RPMI7951 (cell line): ENCODE measurements around the gene ZNF697. TPM values are rescaled to one million over a fixed set of nuclear protein-coding genes. Genes with fewer than 3 reads are reported as not detected.
"Not testable (repeated sequence)": the region's sequence is repeated elsewhere in the genome, so short reads cannot be mapped to it uniquely, and the experiment has no call there.

Experiments used
- DNase-seq: peaks from one replicate; pipeline ENCODE4 v3.0.0-alpha.2; 2012; ENCODE audit warnings: low read depth
- total RNA-seq: library from RNA; depleted of rRNA; stranded (reverse); fragments of >200 nt; shearing (Covaris generic); gene quantifications from 2 replicates; pipeline ENCODE4 v1.2.3, GENCODE V29; 2014; rRNA removed

Gene ZNF697
- 6.6 and 6.7 TPM in 2 replicates for total RNA-seq

- peak; percentile 98 for DNase-seq
Observed at GRCh38 chr1:119647734-119648619, at the start of gene ZNF697. TSS of gene ZNF697 (minus strand) at chr1:119648266. CDS start at chr1:119626100, 22,166 bp downstream.

DNA sequence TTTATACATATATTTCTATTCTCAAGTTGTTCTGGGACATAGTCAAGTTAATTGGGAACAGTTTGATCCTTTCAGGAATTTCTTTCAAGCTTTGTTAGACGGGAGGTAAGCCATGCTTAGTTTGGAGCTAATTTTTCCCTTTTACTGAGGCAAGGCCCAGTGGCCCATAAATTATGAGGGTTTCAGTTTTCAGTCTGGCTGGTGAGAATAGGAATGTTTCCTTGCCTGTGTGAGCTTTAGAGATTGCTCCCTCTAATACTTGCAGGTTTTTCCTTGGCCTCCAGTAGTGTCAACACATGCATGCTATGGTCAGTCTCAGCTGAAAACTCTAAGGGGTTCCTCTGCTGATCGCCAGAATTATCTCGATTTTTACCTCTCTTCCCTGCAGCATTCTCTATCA lies 49.5 kb upstream of the ZNF697 start:
- no peak for DNase-seq

- not testable (repeated sequence) for DNase-seq
Observed at GRCh38 chr1:119696863-119697262, 48.8 kb upstream of the ZNF697 start.

DNA sequence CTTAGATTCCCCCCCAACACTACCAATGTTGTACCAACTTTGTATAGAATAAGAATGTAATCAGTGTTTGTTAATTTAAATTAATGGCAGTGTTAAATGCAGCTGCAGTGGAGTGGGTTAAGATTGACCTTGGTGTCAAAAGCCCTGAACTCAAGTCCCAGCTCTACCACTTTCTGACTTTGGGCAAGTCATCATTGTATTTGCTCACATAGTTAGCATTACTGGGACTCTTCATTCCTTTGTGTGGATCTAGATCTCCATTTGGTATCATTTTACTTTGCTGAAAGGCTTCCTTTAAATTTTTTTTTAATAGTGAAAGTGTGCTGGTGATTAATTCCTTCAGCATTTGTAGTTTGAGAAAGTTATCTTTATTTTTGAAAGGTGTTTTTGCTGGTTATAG lies 41.4 kb upstream of the ZNF697 start:
- no peak for DNase-seq

GRCh38 chr1:119688810-119689209 lies 40.7 kb upstream of the ZNF697 start:
- no peak for DNase-seq

DNA sequence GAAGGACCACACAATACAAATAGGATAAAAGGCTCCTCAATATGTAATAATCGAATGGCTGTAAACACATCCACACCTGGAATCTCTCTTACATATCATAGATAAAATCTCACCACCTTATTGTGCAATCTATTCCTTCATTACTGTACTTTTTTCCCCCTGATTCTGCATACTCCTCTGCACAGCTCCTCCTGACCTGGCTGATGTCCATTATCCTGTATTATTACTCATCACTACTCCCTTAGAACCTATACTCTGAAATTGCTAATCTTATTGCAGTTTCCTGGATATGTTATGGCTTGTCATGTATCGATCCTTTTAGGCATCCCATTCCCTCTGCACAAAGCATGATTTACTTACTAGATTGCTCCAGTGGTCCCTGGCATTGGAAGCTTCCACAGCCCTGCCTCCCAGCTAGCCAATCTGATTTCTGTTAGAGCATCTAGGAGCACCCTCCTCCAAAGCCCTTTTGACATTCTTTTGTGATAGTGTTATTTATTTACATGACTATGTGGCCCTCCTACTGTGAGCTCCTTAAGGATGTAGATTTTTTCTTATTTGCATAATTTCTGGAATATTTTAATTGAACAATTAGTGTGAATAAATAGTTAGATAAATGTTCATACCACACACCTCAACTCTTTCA lies 39.5 kb upstream of the ZNF697 start:
- DNase-seq, result no peak

GRCh38 chr1:119686661-119687060 lies 38.6 kb upstream of the ZNF697 start:
- DNase-seq, result peak; percentile 23

DNA sequence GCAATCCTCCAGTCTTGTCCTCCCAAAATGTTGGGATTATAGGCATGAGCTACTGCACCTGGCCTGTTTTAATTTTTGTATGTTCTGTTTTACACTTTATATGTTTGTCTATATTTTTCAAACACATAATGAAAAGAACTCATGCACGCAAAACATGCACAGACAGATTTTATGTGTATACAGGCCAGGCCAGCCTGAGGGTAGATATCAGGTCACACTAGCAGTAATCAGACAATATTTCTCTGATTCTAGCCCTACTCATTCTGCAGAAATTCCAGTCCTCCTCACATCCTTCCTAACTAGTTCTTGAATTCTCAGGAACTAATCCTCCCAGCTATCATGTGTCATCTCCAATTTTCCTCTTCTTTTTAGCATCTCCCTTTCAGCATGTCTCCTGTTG lies 35.8 kb upstream of the ZNF697 start:
- no peak for DNase-seq

GRCh38 chr1:119682141-119682540 lies 34.1 kb upstream of the ZNF697 start:
- DNase-seq, result no peak

GRCh38 chr1:119681560-119681959 lies 33.5 kb upstream of the ZNF697 start:
- DNase-seq, result no peak

DNA sequence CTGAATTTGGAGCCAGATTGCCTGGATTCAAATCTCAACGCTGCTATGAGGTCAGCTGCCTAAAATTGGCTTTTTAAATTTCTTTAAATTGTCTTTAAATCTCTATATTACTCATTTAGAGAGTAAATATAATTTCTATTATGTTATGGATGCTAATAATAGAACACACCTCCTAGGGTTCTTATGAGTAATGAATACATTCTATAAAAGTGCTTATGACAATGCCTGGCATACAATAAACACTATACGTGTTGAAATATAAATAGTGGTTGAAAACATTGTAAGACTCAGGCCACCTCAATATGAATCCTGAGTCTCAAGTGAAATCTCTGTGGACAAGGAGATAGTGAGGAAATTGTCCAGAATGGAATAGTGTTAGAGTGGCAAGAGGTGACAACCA lies 32.7 kb upstream of the ZNF697 start:
- DNase-seq, result no peak

- DNase-seq, result no peak
Observed at GRCh38 chr1:119680193-119680592, 32.1 kb upstream of the ZNF697 start.

DNA sequence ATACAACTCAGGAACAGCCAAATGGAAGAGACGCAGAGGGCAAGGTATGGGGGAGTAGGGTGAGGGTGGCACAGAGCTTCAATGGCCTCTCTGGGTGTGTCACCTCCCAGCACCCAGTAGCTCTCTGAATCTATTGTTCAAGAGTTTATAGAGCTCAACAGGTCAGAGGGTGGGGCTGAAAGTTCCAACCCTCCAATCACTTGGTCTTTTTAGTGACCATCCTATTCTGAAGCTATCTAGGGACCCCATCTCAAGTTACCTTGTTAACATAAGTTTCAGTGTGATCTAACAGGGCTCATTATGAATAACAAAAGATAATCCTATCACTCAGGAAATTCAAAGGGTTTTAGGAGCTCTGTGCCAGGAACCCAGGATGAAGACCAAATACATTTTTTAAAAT lies 31.2 kb upstream of the ZNF697 start:
- no peak for DNase-seq

GRCh38 chr1:119676571-119677206 lies 28.6 kb upstream of the ZNF697 start:
- no peak for DNase-seq

GRCh38 chr1:119675349-119676345 lies 27.6 kb upstream of the ZNF697 start:
- peak; percentile 85 for DNase-seq

DNA sequence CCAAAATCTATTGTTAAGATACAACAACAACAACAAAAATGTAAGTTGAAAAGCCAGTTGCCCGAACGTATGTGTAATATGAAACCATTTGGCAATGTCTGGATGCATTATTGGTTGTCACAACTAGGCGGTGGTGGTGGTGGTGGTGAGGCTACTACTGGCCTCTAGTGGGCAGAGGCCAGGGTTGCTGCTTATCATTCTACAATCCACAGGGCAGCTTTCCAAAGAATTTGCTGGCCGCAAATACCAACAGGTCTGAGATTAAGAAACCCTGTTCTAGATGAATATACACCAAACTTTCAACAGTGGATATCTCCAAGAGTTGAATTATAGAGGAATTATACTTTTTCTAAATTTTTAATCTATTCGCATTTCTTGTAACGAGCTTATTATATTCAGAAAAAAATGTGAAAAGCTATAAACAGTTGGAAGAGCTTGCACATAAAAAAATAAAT lies 26.8 kb upstream of the ZNF697 start:
- DNase-seq, result peak; percentile 86

- DNase-seq, result peak; percentile 86
Observed at GRCh38 chr1:119674111-119674526, 26.1 kb upstream of the ZNF697 start.

DNA sequence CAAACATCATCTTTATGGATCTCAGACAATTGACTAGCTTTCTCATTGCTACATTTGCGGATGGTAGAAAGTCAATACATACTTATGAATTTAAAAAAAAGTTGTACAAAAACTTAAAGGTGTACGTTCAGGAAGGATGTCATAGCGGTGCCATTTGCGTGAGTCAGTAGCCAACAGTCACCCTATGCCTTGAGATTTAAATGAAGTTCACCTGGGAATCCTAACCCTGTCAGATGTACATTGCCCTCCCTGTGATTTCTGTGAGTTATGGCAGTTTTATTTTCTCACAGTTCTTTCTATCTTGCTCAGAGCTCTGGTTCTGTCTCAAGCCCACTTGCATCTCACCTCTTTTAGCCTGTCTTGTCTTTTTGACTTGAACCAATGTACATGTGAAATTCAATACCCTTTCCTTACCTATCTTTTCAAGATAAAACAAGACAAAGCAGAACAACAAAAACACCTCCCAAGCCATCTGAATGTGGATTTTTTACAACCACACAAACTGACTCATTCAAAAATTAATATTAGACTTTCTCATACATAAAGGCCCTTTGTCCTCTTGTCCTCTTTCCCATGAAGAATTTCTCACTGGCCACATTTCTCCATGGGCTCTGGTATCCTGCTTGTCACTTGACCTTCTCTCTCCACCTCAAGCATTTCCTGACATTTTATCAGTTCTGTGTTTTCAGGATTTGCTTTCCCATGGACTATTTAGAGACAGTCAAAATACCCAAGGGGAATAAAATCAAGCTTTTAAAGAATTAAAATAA lies 25.3 kb upstream of the ZNF697 start:
- DNase-seq, result peak; percentile 71

- no peak for DNase-seq
Observed at GRCh38 chr1:119670898-119671297, 22.8 kb upstream of the ZNF697 start.

GRCh38 chr1:119667173-119667572 lies 19.1 kb upstream of the ZNF697 start:
- no peak for DNase-seq
